EL (cell line): Measurements from ENCODE around the gene SPATA9.

Experiments used
- DNase-seq: peaks from one replicate; pipeline ENCODE4 v3.0.0-alpha.2; 2016

Gene SPATA9

GRCh38 chr5:95615164-95615467, 67.7 kb downstream of the SPATA9 start:
- DNase-seq, result no peak

DNA sequence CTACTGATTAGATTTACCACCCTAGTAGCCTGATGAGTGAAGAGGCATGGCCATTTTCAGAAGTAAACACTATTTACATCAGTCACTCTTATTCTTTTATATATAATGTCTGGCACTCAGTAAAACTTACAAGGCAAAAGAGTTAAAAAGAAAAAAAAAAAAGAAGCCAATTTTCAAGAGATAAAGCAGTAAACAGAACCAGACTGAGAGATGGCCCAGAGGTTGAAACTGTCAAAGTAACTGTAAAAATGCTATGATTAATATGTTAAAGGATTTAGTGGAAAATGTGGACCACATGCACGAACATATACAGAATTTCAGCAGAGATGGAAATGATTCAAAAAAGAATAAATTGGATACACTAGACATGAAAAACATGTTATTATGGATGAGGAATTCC, 69.3 kb downstream of the SPATA9 start:
- no peak for DNase-seq

- DNase-seq, result no peak
These were observed 71.4 kb downstream of the SPATA9 start for GRCh38 chr5:95611396-95611795.

DNA sequence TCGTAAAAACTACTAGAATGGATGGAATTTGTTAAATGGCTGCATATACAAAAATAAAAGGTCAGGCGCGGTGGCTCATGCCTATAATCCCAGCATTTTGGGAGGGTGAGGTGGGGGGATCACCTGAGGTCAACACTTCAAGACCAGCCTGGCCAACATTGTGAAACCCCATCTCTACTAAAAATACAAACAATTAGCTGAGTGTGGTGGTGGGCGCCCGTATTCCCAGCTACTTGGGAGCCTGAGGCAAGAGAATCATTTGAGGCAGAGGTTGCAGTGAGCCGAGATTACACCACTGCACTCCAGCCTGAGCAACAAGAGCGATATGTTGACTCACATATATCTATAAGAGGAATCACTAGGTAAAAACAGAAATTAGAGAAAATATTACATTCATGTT, 72.2 kb downstream of the SPATA9 start:
- no peak for DNase-seq

- DNase-seq, result no peak
These were observed 73.1 kb downstream of the SPATA9 start for GRCh38 chr5:95609711-95610110.
